Measurements from ENCODE around the gene HS6ST1.

HS6ST1 gene

DNA sequence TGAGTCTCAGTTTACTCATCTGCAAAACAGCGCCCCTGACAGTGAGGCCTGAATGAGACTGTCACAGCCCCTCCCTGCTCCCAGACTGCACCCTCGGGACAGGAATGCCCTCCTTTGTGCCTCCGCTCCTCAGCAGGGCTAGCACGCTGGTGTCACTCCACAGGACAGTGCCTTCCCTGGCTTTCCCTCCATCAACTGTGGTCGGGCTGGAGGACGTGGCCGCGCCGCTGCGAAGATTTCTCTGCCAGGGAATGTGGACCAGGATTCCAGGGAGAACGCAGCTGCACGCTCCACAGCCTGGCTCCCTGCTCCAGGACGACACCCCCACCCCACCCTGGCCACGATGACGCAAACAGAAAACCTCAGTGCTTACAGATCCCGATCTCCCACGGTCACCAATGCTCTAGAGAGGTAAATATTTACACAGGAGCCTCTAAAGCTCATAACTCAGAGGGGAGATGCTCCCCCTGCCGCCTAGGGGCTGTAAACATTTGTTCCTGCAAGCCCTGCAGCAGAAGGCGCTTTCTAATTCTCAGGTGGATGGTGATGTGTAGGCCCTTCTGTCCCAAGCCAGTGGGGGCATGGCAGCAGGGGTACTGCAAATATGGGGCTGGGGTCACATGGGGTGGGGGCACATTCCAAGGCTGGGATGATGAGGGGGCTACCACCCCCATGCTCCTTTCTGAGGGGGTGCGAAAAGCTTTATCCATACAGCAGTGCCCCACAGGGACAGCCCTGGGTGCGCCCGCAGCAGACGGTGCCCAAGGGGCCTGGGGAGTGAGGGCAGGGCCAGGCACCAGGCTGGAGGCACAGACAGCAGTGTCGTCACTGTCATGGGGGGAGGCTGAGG lies 12.4 kb downstream of the HS6ST1 start:
- Histone ChIP-seq H3K4me1 (ENCODE audit: control insufficient read depth in 1 of 2, insufficient read depth in 1 of 2, low read depth in 1 of 2, low read length in 1 of 2) (no peaks in the 10 kb centered on the region), H3K36me3 (no peaks in the 10 kb centered on the region), H3K4me3 (ENCODE audit: low read depth in 1 of 2, low read length in 1 of 2) (no peak overlapping the region), H3K27me3 (no peaks in the 10 kb centered on the region), H3K9me3 (no peaks in the 10 kb centered on the region), H3K27ac (no peak overlapping the region)
- TF ChIP-seq, protein P1, sequence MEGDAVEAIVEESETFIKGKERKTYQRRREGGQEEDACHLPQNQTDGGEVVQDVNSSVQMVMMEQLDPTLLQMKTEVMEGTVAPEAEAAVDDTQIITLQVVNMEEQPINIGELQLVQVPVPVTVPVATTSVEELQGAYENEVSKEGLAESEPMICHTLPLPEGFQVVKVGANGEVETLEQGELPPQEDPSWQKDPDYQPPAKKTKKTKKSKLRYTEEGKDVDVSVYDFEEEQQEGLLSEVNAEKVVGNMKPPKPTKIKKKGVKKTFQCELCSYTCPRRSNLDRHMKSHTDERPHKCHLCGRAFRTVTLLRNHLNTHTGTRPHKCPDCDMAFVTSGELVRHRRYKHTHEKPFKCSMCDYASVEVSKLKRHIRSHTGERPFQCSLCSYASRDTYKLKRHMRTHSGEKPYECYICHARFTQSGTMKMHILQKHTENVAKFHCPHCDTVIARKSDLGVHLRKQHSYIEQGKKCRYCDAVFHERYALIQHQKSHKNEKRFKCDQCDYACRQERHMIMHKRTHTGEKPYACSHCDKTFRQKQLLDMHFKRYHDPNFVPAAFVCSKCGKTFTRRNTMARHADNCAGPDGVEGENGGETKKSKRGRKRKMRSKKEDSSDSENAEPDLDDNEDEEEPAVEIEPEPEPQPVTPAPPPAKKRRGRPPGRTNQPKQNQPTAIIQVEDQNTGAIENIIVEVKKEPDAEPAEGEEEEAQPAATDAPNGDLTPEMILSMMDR (IDR thresholded peaks at IDR 0.05) = no peak

DNA sequence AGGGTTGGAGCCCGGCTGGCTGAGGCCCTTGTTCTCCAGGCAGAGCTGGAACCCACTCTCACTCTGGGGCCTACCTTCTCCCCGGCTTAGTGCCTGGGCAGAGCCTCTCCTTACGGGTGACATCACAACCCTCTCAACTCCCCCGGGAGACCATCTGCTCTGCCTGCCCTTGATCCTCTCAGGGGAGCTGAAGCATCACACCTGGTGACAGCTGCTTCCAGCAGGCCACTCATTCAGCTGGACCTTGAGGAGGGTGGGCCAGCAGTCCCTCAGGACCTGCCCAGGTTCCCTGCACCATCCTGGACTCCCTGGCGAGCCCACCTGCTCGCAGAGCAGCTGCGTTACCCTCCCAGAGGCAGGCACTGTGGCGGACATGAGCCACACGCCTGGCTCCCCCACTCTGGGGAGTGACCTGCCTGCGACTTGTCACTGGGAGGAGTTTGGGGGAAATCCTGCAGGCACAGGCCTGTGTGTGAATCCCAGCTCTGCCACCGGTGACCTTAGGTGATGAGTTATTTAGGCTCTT lies 13.1 kb downstream of the HS6ST1 start:
- no peak overlapping the region for H3K27ac ChIP-seq
- no peak overlapping the region for H3K4me3 ChIP-seq (ENCODE audit: low read depth in 1 of 2, low read length in 1 of 2)

DNA sequence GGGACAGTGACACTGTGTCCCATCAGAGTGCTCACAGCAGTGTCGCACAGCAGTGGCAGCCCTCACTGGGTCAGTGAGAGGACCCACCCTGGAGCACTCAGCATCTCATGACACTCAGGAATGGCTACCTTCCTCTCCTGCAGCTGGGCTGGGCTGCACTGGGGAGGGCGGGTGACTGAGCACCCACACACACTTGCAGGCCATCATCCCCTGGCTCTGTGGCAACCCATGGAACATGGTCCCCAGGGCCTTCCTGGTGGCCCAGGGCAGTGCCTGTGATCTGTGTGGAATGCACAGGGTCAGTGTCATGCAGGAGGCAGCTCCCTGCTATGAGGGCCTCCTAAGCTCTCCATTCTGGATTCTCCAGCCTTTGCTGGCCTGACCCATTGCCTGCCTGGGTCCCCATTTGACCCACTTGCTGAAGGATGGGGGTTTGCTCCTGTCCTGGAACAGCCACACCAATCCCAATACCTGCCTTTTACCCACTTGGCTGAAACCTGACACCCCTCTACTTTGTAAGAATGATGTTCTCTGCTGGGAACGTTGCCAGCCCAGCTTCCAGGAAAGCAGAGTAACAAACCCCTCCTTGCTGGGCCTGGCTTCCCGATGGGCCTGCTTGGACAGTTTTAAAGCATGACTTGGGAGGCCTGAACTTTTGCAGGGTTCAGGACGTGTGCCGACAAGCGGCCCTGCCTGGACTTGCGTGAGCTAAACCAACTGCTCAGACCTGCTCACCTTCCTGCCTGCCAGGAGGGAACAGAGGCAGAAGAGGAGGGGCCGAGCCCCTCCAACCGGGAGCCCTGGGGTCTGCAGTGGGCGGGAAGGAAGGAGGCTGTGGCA lies 13.7 kb downstream of the HS6ST1 start:
- TF ChIP-seq, protein P1 (IDR thresholded peaks at IDR 0.05) = no peak
- H3K27ac ChIP-seq = no peak overlapping the region

More for the DNA sequence above, 13.1 kb downstream of the HS6ST1 start:
- Histone ChIP-seq H3K9me3 (no peaks in the 10 kb centered on the region), H3K4me1 (ENCODE audit: control insufficient read depth in 1 of 2, insufficient read depth in 1 of 2, low read depth in 1 of 2, low read length in 1 of 2) (no peaks in the 10 kb centered on the region), H3K36me3 (no peaks in the 10 kb centered on the region), H3K27me3 (no peaks in the 10 kb centered on the region)
- TF ChIP-seq, protein P1 (IDR thresholded peaks at IDR 0.05) = no peak

DNA sequence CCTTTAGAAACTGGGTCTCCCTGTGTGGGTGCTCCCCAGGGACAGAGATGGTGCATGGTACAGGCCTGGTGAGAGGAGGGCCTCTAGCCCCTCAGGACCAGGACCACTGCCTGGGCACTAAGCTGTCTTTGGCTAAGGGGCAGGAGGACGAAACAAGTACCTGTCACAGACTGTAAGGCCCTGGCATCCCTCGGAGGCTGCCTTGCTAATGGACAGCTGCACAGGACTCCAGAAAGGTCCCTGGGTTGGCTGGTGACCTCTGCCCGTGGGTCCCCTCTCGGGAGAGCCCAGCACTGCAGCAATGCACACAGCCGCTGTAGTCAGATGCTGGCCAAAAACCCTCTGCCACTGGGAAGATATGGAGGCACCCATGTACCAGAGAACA lies 14.3 kb downstream of the HS6ST1 start:
- no peak overlapping the region for H3K27ac ChIP-seq
- TF ChIP-seq, protein P1 (IDR thresholded peaks at IDR 0.05) = no peak
- no peaks in the 10 kb centered on the region for H3K4me1 ChIP-seq (ENCODE audit: control insufficient read depth in 1 of 2, insufficient read depth in 1 of 2, low read depth in 1 of 2, low read length in 1 of 2)
- no peak overlapping the region for H3K4me3 ChIP-seq (ENCODE audit: low read depth in 1 of 2, low read length in 1 of 2)
- H3K36me3 ChIP-seq = no peaks in the 10 kb centered on the region
- H3K9me3 ChIP-seq = no peaks in the 10 kb centered on the region
- no peaks in the 10 kb centered on the region for H3K27me3 ChIP-seq

More for the DNA sequence above, 13.7 kb downstream of the HS6ST1 start:
- Histone ChIP-seq H3K27me3 (no peaks in the 10 kb centered on the region), H3K4me1 (ENCODE audit: control insufficient read depth in 1 of 2, insufficient read depth in 1 of 2, low read depth in 1 of 2, low read length in 1 of 2) (no peaks in the 10 kb centered on the region), H3K36me3 (no peaks in the 10 kb centered on the region), H3K4me3 (ENCODE audit: low read depth in 1 of 2, low read length in 1 of 2) (no peak overlapping the region), H3K9me3 (no peaks in the 10 kb centered on the region)

DNA sequence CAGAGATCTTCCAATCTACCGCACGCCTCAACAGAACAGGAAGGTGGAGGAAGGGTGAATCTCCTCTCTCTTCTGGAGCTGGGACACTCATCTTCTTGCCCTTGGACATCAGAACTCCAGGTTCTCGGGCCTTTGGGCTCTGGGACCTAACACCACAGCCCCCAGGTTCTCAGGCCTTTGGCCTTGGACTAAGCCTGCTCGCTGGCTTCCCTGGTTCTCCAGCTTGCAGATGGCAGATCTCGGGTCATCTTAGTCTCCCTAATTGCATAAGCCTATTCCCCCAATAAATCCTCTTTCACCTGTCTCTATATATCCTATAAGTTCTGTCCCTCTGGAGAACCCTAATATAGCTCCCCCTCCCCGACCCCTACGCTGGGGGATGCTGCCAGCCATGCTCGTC lies 14.8 kb downstream of the HS6ST1 start:
- H3K27me3 ChIP-seq = no peaks in the 10 kb centered on the region
- H3K36me3 ChIP-seq = no peaks in the 10 kb centered on the region
- H3K4me3 ChIP-seq (ENCODE audit: low read depth in 1 of 2, low read length in 1 of 2) = no peak overlapping the region
- H3K4me1 ChIP-seq (ENCODE audit: control insufficient read depth in 1 of 2, insufficient read depth in 1 of 2, low read depth in 1 of 2, low read length in 1 of 2) = no peaks in the 10 kb centered on the region
- no peaks in the 10 kb centered on the region for H3K9me3 ChIP-seq
- TF ChIP-seq, protein P1 (IDR thresholded peaks at IDR 0.05) = no peak
- no peak overlapping the region for H3K27ac ChIP-seq

All from neutrophil (primary cell).